Measurements from ENCODE around the gene DNM1. TPM values are rescaled to one million over a fixed set of nuclear protein-coding genes. Genes with fewer than 3 reads are reported as not detected.
A peak's percentile ranks its signal among the peaks of the same experiment; 100 is the strongest.

DNM1 gene
- total and polyA plus RNA-seq, 2 experiments from 2014 or later: 36.0 to 42.0 TPM

- Histone ChIP-seq H2AFZ (no peak overlapping the region), H3K27ac (ENCODE audit: low read depth) (peak overlapping the region; percentile 55; the same call in 1 of the 2 replicates), H3K36me3 (ENCODE audit: insufficient read depth) (peaks cover 4% of the 10 kb centered on the region; the same call in 1 of the 2 replicates), H3K27me3 (ENCODE audit: insufficient read depth) (no peaks in the 10 kb centered on the region), H3F3A (replicated peaks; ENCODE audit: low read depth) (peaks cover 10% of the 10 kb centered on the region; the same call in 1 of the 2 replicates), H3K9me2 (ENCODE audit: insufficient read depth) (no peaks in the 10 kb centered on the region), H3K79me2 (replicated peaks; ENCODE audit: insufficient read depth) (0 out of 2 replicates have a peak, but pooled peaks cover 6% of the 10 kb centered on the region), H3K4me2 (peak overlapping the region; percentile 57; the same call in 1 of the 2 replicates), H3K4me3 (no peak overlapping the region), H4K20me1 (replicated peaks; ENCODE audit: insufficient read depth) (peaks cover 9% of the 10 kb centered on the region), H3K4me1 (ENCODE audit: insufficient read depth) (peaks cover 14% of the 10 kb centered on the region)
- peak; percentile 94 for DNase-seq (ENCODE audit: low spot score)
- Mint-ChIP-seq H3K36me3 (ENCODE audit: low read depth) (peaks cover 22% of the 10 kb centered on the region), H3K27me3 (ENCODE audit: insufficient read depth, low read depth, poor library complexity) (peaks cover 17% of the 10 kb centered on the region), H3K4me3 (peak overlapping the region; percentile 39; the same call in 1 of the 3 replicates), H3K27ac (peak overlapping the region; percentile 85), H3K9me3 (no peaks in the 10 kb centered on the region; the same call in 2 of the 3 replicates), H3K4me1 (peaks cover 39% of the 10 kb centered on the region)
- TF ChIP-seq NANOG (IDR thresholded peaks at IDR 0.05; ENCODE audit: borderline replicate concordance) (0 out of 2 replicates have a peak, but pooled peaks have one; percentile 12), STAT1 (IDR thresholded peaks at IDR 0.05; ENCODE audit: unreplicated experiment) (no peak), EZH2 (IDR thresholded peaks at IDR 0.05; ENCODE audit: low read depth, unreplicated experiment) (no peak), CTCF (conservative IDR thresholded peaks at IDR 0.05; ENCODE audit: low read depth in 2 of 2) (peak; percentile 84 to 86)
- peak; percentile 70 for ATAC-seq
Measured at GRCh38 chr9:128254855-128255759, 51.9 kb downstream of the DNM1 start.

- ATAC-seq: no peak
- H3K36me3 Mint-ChIP-seq (ENCODE audit: low read depth): peaks cover 33% of the 10 kb centered on the region
- no peak for TF ChIP-seq NANOG (IDR thresholded peaks at IDR 0.05; ENCODE audit: borderline replicate concordance)
- no peak for TF ChIP-seq EZH2 (IDR thresholded peaks at IDR 0.05; ENCODE audit: low read depth, unreplicated experiment)
- no peak for TF ChIP-seq ZNF331 (CRISPR knock-in tag; IDR thresholded peaks at IDR 0.05; ENCODE audit: low read depth)
- TF ChIP-seq EZH2phosphoT487 (IDR thresholded peaks at IDR 0.05; ENCODE audit: unreplicated experiment): no peak
- TF ChIP-seq JUNB (IDR thresholded peaks at IDR 0.05; ENCODE audit: unreplicated experiment): no peak
- no peak for TF ChIP-seq ZNF462 (CRISPR knock-in tag; IDR thresholded peaks at IDR 0.05)
- TF ChIP-seq ETS1 (IDR thresholded peaks at IDR 0.05): no peak
Measured at GRCh38 chr9:128257086-128257825, 54.1 kb downstream of the DNM1 start.

More at GRCh38 chr9:128257086-128257825, 54.1 kb downstream of the DNM1 start:
- no peak overlapping the region for H3K27ac ChIP-seq (ENCODE audit: low read depth)
- no peaks in the 10 kb centered on the region for H3K27me3 ChIP-seq (ENCODE audit: insufficient read depth)
- H4K20me1 ChIP-seq (replicated peaks; ENCODE audit: insufficient read depth): peaks cover 17% of the 10 kb centered on the region
- no peaks in the 10 kb centered on the region for H3K79me2 ChIP-seq (replicated peaks; ENCODE audit: insufficient read depth)
- no peak overlapping the region for H3K4me2 ChIP-seq
- peaks cover 4% of the 10 kb centered on the region; the same call in 1 of the 2 replicates for H3K36me3 ChIP-seq (ENCODE audit: insufficient read depth)
- no peak for DNase-seq (ENCODE audit: low spot score)
- peaks cover 19% of the 10 kb centered on the region for H3K27me3 Mint-ChIP-seq (ENCODE audit: insufficient read depth, low read depth, poor library complexity)
- peaks cover 10% of the 10 kb centered on the region; the same call in 1 of the 2 replicates for H3F3A ChIP-seq (replicated peaks; ENCODE audit: low read depth)
- H3K4me1 ChIP-seq (ENCODE audit: insufficient read depth): peaks cover 7% of the 10 kb centered on the region
- no peak overlapping the region; the same call in 2 of the 3 replicates for H3K4me3 Mint-ChIP-seq
- H3K27ac Mint-ChIP-seq: peak overlapping the region; percentile 41
- no peak overlapping the region for H2AFZ ChIP-seq
- H3K9me3 Mint-ChIP-seq: no peaks in the 10 kb centered on the region; the same call in 2 of the 3 replicates
- no peak overlapping the region for H3K4me3 ChIP-seq
- no peaks in the 10 kb centered on the region for H3K9me2 ChIP-seq (ENCODE audit: insufficient read depth)
- peaks cover 29% of the 10 kb centered on the region for H3K4me1 Mint-ChIP-seq

Measured in GM23338 (cell line).